GM21737 (cell line): ENCODE measurements around the gene NPHS2.
"Not testable (repeated sequence)": the region's sequence is repeated elsewhere in the genome, so short reads cannot be mapped to it uniquely, and the experiment has no call there.

ENCODE experiments used
- ATAC-seq: cut with Tn5 transposase; IDR thresholded peaks from one replicate; pipeline ENCODE4 v1.9.1; 2021; ENCODE audit warnings: mild to moderate bottlenecking, moderate library complexity; ENCODE audit not compliant: unreplicated experiment

Gene NPHS2

GRCh38 chr1:179548666-179549367, 26.9 kb downstream of the NPHS2 start:
- no peak for ATAC-seq

- no peak for ATAC-seq
Observed at GRCh38 chr1:179547021-179547535, 28.7 kb downstream of the NPHS2 start.

GRCh38 chr1:179545321-179545720, 30.4 kb downstream of the NPHS2 start:
- ATAC-seq: no peak

GRCh38 chr1:179541774-179542173, 34.0 kb downstream of the NPHS2 start:
- ATAC-seq: no peak

GRCh38 chr1:179530352-179530751, 45.4 kb downstream of the NPHS2 start:
- ATAC-seq: no peak

- ATAC-seq: no peak
Observed at GRCh38 chr1:179529482-179530195, 46.1 kb downstream of the NPHS2 start.

GRCh38 chr1:179518544-179518943, 57.2 kb downstream of the NPHS2 start:
- not testable (repeated sequence) for ATAC-seq

- no peak for ATAC-seq
Observed at GRCh38 chr1:179516976-179517705, 58.6 kb downstream of the NPHS2 start.

- ATAC-seq: no peak
Observed at GRCh38 chr1:179510038-179510437, 65.7 kb downstream of the NPHS2 start.

GRCh38 chr1:179509384-179509783, 66.4 kb downstream of the NPHS2 start:
- ATAC-seq: no peak

- no peak for ATAC-seq
Observed at GRCh38 chr1:179506199-179506598, 69.5 kb downstream of the NPHS2 start.
